HepG2 (cell line): ENCODE data around the gene JMJD7. TPM values are rescaled to one million over a fixed set of nuclear protein-coding genes. Genes with fewer than 3 reads are reported as not detected.

ENCODE experiments used
- ATAC-seq: fragments of 200-7000 bp; cut with Tn5 transposase; 3 replicates; pipeline ENCODE4 v1.9.1; 2020; ENCODE audit warnings: mild to moderate bottlenecking, moderate library complexity
- BruUV-seq: library from RNA; stranded (reverse); fragments of 400-500 nt; replicated peaks from 2 replicates; lab custom pipeline; 2021; lab: Mats Ljungman, UMichigan
- CTCF ChIA-PET: fragments of 300-600 bp; formaldehyde crosslinking; extraction: SDS; loops from one replicate; lab custom pipeline; 2021; ENCODE audit warnings: low total read pairs, inconsistent platforms, low intra/inter-chr PET ratio; lab: Yijun Ruan, JAX
- POLR2A ChIA-PET: fragments of 350-600 bp; sonication (Branson Sonifier 250); formaldehyde crosslinking; loops from one replicate; lab custom pipeline; 2020; ENCODE audit warnings: antibody characterized with exemption, inconsistent platforms; lab: Yijun Ruan, JAX
- DNase-seq: peaks from one replicate; pipeline ENCODE4 v3.0.0-alpha.2; 2015; ENCODE audit warnings: low spot score
- FAIRE-seq: peaks from 3 replicates; lab custom pipeline; 2011; peaks lifted over from hg19 to GRCh38; lab: Jason Lieb, UNC
- H2AFZ ChIP-seq: one replicate; pipeline ENCODE4 v1.6.1; 2011; ENCODE audit warnings: low read length, inconsistent platforms
- H3K27ac ChIP-seq: fragments of 300-600 bp; 3 replicates; pipeline ENCODE4 v1.8.0; 2011; ENCODE audit warnings: mixed run types, mild to moderate bottlenecking, mixed read lengths, low read length, inconsistent platforms; ENCODE audit not compliant: insufficient read depth; ENCODE audit errors: extremely low read length
- H3K27me3 ChIP-seq, 2 experiments: fragments of 200-600 bp in 1 of 2; 2 replicates in 1 of 2; 3 replicates in 1 of 2; pipeline versions ENCODE4 v1.6.0 to v1.8.0; 2011; ENCODE audit warnings: low read length in 2 of 2, mild to moderate bottlenecking in 2 of 2, moderate library complexity in 2 of 2, inconsistent platforms in 1 of 2; ENCODE audit not compliant: insufficient read depth in 2 of 2, control insufficient read depth in 1 of 2
- H3K36me3 ChIP-seq, 2 experiments: fragments of 200-600 bp in 1 of 2; replicated peaks in 1 of 2; 2 replicates in 1 of 2; 3 replicates in 1 of 2; pipeline versions ENCODE4 v1.5.1 to v1.8.0; 2011; ENCODE audit warnings: low read length in 2 of 2, inconsistent platforms in 1 of 2; ENCODE audit not compliant: insufficient read depth in 2 of 2, control insufficient read depth in 1 of 2
- H3K4me1 ChIP-seq: 2 replicates; pipeline ENCODE4 v1.5.1; 2012; ENCODE audit warnings: low read length, inconsistent platforms; ENCODE audit not compliant: insufficient read depth
- H3K4me2 ChIP-seq: 2 replicates; pipeline ENCODE4 v1.6.0; 2011; ENCODE audit warnings: low read depth, low read length, inconsistent platforms
- H3K4me3 ChIP-seq, 3 experiments: fragments of 200-600 bp in 1 of 3; sonication (generic), shearing (Covaris generic) in 1 of 3; replicated peaks in 1 of 3; 2 replicates each; pipeline ENCODE4 v1.5.1; 2011 to 2016; ENCODE audit warnings: low read length in 3 of 3, inconsistent platforms in 2 of 3, low read depth in 2 of 3, mild to moderate bottlenecking in 2 of 3, control low read depth in 1 of 3, mixed read lengths in 1 of 3; ENCODE audit not compliant: insufficient read depth in 1 of 3
- H3K79me2 ChIP-seq: one replicate; pipeline ENCODE4 v1.6.1; 2011; ENCODE audit warnings: low read length, inconsistent platforms; ENCODE audit not compliant: insufficient read depth
- H3K9ac ChIP-seq: 2 replicates; pipeline ENCODE4 v1.6.0; 2011; ENCODE audit warnings: mild to moderate bottlenecking, low read depth, low read length, inconsistent platforms; ENCODE audit not compliant: insufficient read depth
- H3K9me3 ChIP-seq: 2 replicates; pipeline ENCODE4 v1.5.1; 2012; ENCODE audit warnings: mild to moderate bottlenecking, low read length
- H4K20me1 ChIP-seq: 2 replicates; pipeline ENCODE4 v1.6.0; 2011; ENCODE audit warnings: inconsistent platforms, mild to moderate bottlenecking, low read length, moderate library complexity; ENCODE audit not compliant: insufficient read depth
- FOSL1 ChIP-seq: sonication (generic); formaldehyde crosslinking; IDR thresholded peaks from 2 replicates; pipeline ENCODE4 v1.9.0; 2021; ENCODE audit warnings: missing genetic modification reagents, borderline replicate concordance
- FOSL2 ChIP-seq: sonication (generic); formaldehyde crosslinking; IDR thresholded peaks from 2 replicates; pipeline ENCODE4 v1.4.0; 2020; ENCODE audit warnings: missing genetic modification reagents
- KLF6 ChIP-seq: IDR thresholded peaks from 2 replicates; pipeline ENCODE4 v1.8.0; 2016; ENCODE audit warnings: missing biosample characterization, missing genetic modification reagents
- ZBTB25 ChIP-seq: IDR thresholded peaks from 2 replicates; pipeline ENCODE4 v1.6.1; 2018; ENCODE audit warnings: missing genetic modification reagents
- ZNF142 ChIP-seq: sonication (generic); formaldehyde crosslinking; IDR thresholded peaks from 2 replicates; pipeline ENCODE4 v1.4.0; 2020; ENCODE audit warnings: missing genetic modification reagents
- ZNF232 ChIP-seq: sonication (generic); formaldehyde crosslinking; IDR thresholded peaks from 2 replicates; pipeline ENCODE4 v1.4.0; 2020; ENCODE audit warnings: missing genetic modification reagents, borderline replicate concordance
- ZNF644 ChIP-seq: IDR thresholded peaks from 2 replicates; pipeline ENCODE4 v1.6.1; 2016; ENCODE audit warnings: low read depth
- whole genome bisulfite sequencing: methylation state at CpG from one replicate; pipeline ENCODE4 v1.1.6; 2017; ENCODE audit warnings: low lambda C conversion rate; 5-methylcytosine and 5-hydroxymethylcytosine counted together
- in situ Hi-C: cut with HindIII; loops from 2 replicates; pipeline ENCODE4 v1.10.0; 2017; ENCODE audit warnings: low pct_unique_long_range_greater_than_20kb; ENCODE audit not compliant: extremely low pct_ligation_motif_present
- intact Hi-C: fragments of 100-400 bp; cut with micrococcal nuclease; formaldehyde crosslinking; loops from one replicate; pipeline ENCODE4 v1.10.0; 2022; ENCODE audit not compliant: unreplicated experiment
- polyA plus RNA-seq, 8 experiments: library from polyadenylated mRNA; depleted of rRNA in 3 of 8; stranded (reverse) in 7 of 8; unstranded in 1 of 8; fragments of >200 nt; fragmentation: Illumina TruSeq in 4 of 8; extraction: Trizol in 4 of 8; gene quantifications; 2 replicates each; pipeline versions ENCODE4 v1.2.1 to v1.2.3, GENCODE V29; 2011 to 2016; ENCODE audit warnings: low read depth in 4 of 8, missing spikeins in 1 of 8, mixed read lengths in 1 of 8; ENCODE audit not compliant: insufficient read depth in 1 of 8
- total RNA-seq, 5 experiments: library from RNA; depleted of rRNA; stranded (reverse); fragments of >200 nt; fragmentation: Illumina TruSeq; extraction: Trizol; gene quantifications; 2 replicates each; pipeline ENCODE4 v1.2.3, GENCODE V29; 2016; ENCODE audit warnings: low read depth in 1 of 5
- TF ChIP-seq, protein P1 (sequence below): sonication (generic); formaldehyde crosslinking; IDR thresholded peaks from 2 replicates; pipeline ENCODE4 v1.4.0; 2020; ENCODE audit warnings: missing genetic modification reagents
- TF ChIP-seq, protein P2 (sequence below): IDR thresholded peaks from 2 replicates; pipeline ENCODE4 v1.4.0; 2020; ENCODE audit warnings: mild to moderate bottlenecking, missing genetic modification reagents

Gene JMJD7
- total and polyA plus RNA-seq, 2 of the 13 experiments (the other 11 are each of a cell fraction or from before 2014, with no cell fraction given), result 6.4 to 7.1 TPM

DNA sequence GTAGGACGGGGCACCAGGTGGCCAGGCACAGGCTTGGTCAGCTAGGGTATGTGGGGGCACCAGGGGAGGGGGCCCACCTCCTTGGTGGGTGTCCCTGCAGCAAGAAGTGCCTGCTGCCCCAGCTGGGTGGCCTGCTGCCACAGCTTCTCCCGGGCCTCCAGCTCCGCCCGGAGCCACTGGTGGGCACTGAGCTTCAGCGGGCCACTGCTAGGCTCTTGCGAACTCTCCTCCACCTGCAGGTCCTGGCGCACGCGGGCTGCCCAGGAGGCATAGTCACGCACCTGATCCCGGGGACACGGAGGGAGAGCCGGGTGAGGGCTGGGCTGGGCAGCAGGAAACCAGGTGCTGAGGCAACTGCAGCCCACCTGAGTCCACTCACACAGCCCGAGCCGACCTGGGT, 40.4 kb downstream of the JMJD7 start:
- peaks cover 9 to 70% of the 10 kb centered on the region in 2 experiments; a peak in 4 of 5 replicates for H3K27me3 ChIP-seq
- ATAC-seq (no peak), FAIRE-seq (no peak), DNase-seq (no peak)
- H4K20me1 ChIP-seq, result no peaks in the 10 kb centered on the region
- no peak overlapping the region for H3K9ac ChIP-seq
- no peaks in the 10 kb centered on the region for H3K9me3 ChIP-seq
- H3K36me3 ChIP-seq, result no peaks in the 10 kb centered on the region
- BruUV-seq, result no TSS peak
- intact Hi-C loops, result no loop called here
- CTCF ChIA-PET, result no interaction called here
- 87% methylated on average over 3 of the region's 15 CpGs for WGBS
- peaks cover 27% of the 10 kb centered on the region for H3K4me1 ChIP-seq
- no peak overlapping the region for H3K4me3 ChIP-seq
- in situ Hi-C loops, result no loop called here
- no peak overlapping the region for H2AFZ ChIP-seq
- POLR2A ChIA-PET, result no interaction called here
- H3K27ac ChIP-seq, result no peak overlapping the region
- H3K4me2 ChIP-seq, result no peak overlapping the region
- no peaks in the 10 kb centered on the region for H3K79me2 ChIP-seq
- TF ChIP-seq FOSL1, result no peak
- no peak for TF ChIP-seq ZNF232 (CRISPR knock-in tag)
- TF ChIP-seq, protein P1, sequence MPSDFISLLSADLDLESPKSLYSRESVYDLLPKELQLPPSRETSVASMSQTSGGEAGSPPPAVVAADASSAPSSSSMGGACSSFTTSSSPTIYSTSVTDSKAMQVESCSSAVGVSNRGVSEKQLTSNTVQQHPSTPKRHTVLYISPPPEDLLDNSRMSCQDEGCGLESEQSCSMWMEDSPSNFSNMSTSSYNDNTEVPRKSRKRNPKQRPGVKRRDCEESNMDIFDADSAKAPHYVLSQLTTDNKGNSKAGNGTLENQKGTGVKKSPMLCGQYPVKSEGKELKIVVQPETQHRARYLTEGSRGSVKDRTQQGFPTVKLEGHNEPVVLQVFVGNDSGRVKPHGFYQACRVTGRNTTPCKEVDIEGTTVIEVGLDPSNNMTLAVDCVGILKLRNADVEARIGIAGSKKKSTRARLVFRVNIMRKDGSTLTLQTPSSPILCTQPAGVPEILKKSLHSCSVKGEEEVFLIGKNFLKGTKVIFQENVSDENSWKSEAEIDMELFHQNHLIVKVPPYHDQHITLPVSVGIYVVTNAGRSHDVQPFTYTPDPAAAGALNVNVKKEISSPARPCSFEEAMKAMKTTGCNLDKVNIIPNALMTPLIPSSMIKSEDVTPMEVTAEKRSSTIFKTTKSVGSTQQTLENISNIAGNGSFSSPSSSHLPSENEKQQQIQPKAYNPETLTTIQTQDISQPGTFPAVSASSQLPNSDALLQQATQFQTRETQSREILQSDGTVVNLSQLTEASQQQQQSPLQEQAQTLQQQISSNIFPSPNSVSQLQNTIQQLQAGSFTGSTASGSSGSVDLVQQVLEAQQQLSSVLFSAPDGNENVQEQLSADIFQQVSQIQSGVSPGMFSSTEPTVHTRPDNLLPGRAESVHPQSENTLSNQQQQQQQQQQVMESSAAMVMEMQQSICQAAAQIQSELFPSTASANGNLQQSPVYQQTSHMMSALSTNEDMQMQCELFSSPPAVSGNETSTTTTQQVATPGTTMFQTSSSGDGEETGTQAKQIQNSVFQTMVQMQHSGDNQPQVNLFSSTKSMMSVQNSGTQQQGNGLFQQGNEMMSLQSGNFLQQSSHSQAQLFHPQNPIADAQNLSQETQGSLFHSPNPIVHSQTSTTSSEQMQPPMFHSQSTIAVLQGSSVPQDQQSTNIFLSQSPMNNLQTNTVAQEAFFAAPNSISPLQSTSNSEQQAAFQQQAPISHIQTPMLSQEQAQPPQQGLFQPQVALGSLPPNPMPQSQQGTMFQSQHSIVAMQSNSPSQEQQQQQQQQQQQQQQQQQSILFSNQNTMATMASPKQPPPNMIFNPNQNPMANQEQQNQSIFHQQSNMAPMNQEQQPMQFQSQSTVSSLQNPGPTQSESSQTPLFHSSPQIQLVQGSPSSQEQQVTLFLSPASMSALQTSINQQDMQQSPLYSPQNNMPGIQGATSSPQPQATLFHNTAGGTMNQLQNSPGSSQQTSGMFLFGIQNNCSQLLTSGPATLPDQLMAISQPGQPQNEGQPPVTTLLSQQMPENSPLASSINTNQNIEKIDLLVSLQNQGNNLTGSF (CRISPR knock-in tag), result no peak
- no peak for TF ChIP-seq FOSL2 (CRISPR knock-in tag)
- TF ChIP-seq KLF6 (CRISPR knock-in tag), result no peak
- TF ChIP-seq, protein P2, sequence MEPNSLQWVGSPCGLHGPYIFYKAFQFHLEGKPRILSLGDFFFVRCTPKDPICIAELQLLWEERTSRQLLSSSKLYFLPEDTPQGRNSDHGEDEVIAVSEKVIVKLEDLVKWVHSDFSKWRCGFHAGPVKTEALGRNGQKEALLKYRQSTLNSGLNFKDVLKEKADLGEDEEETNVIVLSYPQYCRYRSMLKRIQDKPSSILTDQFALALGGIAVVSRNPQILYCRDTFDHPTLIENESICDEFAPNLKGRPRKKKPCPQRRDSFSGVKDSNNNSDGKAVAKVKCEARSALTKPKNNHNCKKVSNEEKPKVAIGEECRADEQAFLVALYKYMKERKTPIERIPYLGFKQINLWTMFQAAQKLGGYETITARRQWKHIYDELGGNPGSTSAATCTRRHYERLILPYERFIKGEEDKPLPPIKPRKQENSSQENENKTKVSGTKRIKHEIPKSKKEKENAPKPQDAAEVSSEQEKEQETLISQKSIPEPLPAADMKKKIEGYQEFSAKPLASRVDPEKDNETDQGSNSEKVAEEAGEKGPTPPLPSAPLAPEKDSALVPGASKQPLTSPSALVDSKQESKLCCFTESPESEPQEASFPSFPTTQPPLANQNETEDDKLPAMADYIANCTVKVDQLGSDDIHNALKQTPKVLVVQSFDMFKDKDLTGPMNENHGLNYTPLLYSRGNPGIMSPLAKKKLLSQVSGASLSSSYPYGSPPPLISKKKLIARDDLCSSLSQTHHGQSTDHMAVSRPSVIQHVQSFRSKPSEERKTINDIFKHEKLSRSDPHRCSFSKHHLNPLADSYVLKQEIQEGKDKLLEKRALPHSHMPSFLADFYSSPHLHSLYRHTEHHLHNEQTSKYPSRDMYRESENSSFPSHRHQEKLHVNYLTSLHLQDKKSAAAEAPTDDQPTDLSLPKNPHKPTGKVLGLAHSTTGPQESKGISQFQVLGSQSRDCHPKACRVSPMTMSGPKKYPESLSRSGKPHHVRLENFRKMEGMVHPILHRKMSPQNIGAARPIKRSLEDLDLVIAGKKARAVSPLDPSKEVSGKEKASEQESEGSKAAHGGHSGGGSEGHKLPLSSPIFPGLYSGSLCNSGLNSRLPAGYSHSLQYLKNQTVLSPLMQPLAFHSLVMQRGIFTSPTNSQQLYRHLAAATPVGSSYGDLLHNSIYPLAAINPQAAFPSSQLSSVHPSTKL, result no peak
- TF ChIP-seq ZBTB25, result no peak
- TF ChIP-seq ZNF644 (CRISPR knock-in tag), result no peak
- no peak for TF ChIP-seq ZNF142 (CRISPR knock-in tag)
